AG04450 (cell line): Measurements from ENCODE around the gene TPSB2. TPM values are rescaled to one million over a fixed set of nuclear protein-coding genes. Genes with fewer than 3 reads are reported as not detected.
"Not testable (repeated sequence)": the region's sequence is repeated elsewhere in the genome, so short reads cannot be mapped to it uniquely, and the experiment has no call there.

ENCODE experiments used
- CTCF ChIA-PET: fragments of 300-600, 350-600 bp; formaldehyde crosslinking; extraction: SDS; loops from one replicate; lab custom pipeline; 2022; ENCODE audit warnings: antibody characterized with exemption, inconsistent platforms; lab: Charles Lee
- POLR2A ChIA-PET: fragments of 350-600 bp; formaldehyde crosslinking; extraction: SDS; loops from one replicate; lab custom pipeline; 2021; ENCODE audit warnings: antibody characterized with exemption, inconsistent platforms; lab: Yijun Ruan, JAX
- DNase-seq: peaks from one replicate; pipeline ENCODE4 v3.0.0-alpha.2; 2011; ENCODE audit warnings: low read depth, low spot score
- H3K27ac ChIP-seq: one replicate; pipeline ENCODE4 v1.5.1; 2012; ENCODE audit warnings: low read depth, low read length, control low read depth
- H3K27me3 ChIP-seq: one replicate; pipeline ENCODE4 v1.6.0; 2012; ENCODE audit warnings: low read length; ENCODE audit not compliant: control insufficient read depth, insufficient read depth
- H3K4me3 ChIP-seq: 2 replicates; pipeline ENCODE4 v1.5.1; 2011; ENCODE audit warnings: mild to moderate bottlenecking, low read depth, low read length, control low read depth
- H3K9me3 ChIP-seq: 2 replicates; pipeline ENCODE4 v1.5.1; 2012; ENCODE audit warnings: low read length; ENCODE audit not compliant: control insufficient read depth, insufficient read depth
- CTCF ChIP-seq: IDR thresholded peaks from 2 replicates; pipeline ENCODE4 v1.5.1; 2011; ENCODE audit warnings: low read depth, low read length, control low read depth, inconsistent platforms
- polyA plus RNA-seq: library from polyadenylated mRNA; depleted of rRNA; stranded (reverse); fragments of >200 nt; gene quantifications from 2 replicates; pipeline ENCODE4 v1.2.3, GENCODE V29; 2011

TPSB2 gene
- polyA plus RNA-seq, 1 experiment, result not detected

DNA sequence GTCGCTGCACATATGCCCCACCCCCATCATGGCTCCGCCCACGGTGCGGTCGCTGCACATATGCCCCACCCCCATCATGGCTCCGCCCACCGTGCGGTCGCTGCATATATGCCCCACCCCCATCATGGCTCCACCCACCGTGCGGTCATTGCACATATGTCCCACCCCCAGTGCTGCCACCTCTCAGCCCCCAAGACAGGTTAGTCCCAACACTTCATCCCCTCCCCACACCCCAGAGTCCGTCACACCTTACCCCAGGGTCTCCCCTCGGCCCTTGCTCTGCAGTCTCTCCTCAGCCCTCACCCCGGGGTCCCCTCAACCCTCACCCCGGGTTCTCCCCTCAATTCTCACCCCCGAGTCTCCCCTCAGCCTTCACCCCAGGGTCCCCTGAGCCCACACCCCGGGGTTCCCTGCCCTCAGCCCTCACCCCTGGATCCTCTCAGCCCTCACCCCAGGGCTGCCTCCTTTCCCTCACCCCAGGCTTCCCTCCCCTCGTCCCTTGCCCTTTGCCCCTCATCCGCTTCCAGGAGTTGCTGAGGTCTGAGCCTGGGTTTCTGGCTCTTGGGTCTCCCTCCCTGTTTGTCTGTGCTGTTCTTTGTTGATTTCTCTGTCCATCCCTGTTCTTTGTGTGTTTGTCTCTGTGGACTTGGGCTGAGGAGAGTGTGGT is 30.5 kb downstream of the TPSB2 start:
- no peak overlapping the region for H3K27ac ChIP-seq
- no peak overlapping the region for H3K4me3 ChIP-seq
- ChIA-PET CTCF (no interaction called here), POLR2A (no interaction called here)
- no peaks in the 10 kb centered on the region for H3K27me3 ChIP-seq
- no peak for TF ChIP-seq CTCF
- DNase-seq, result no peak
- peaks cover 34% of the 10 kb centered on the region; the same call in 1 of the 2 replicates for H3K9me3 ChIP-seq

GRCh38 chr16:1198671-1199346 is 31.2 kb downstream of the TPSB2 start:
- DNase-seq, POLR2A ChIA-PET: not testable (repeated sequence)

GRCh38 chr16:1198194-1198593 is 31.8 kb downstream of the TPSB2 start:
- TF ChIP-seq CTCF, result no peak
- Histone ChIP-seq H3K27ac (no peak overlapping the region), H3K4me3 (no peak overlapping the region), H3K27me3 (no peaks in the 10 kb centered on the region), H3K9me3 (peaks cover 34% of the 10 kb centered on the region; the same call in 1 of the 2 replicates)
- no peak for DNase-seq
- ChIA-PET POLR2A (no interaction called here), CTCF (no interaction called here)

More at GRCh38 chr16:1198671-1199346, 31.2 kb downstream of the TPSB2 start:
- H3K27me3 ChIP-seq, CTCF ChIA-PET, H3K4me3 ChIP-seq, H3K27ac ChIP-seq: not testable (repeated sequence)
- H3K9me3 ChIP-seq, result peaks cover 34% of the 10 kb centered on the region; the same call in 1 of the 2 replicates

GRCh38 chr16:1197237-1197866 is 32.6 kb downstream of the TPSB2 start:
- POLR2A ChIA-PET, result no interaction called here
- CTCF ChIA-PET, result no interaction called here
- DNase-seq, result no peak
- Histone ChIP-seq H3K27ac (no peak overlapping the region), H3K4me3 (no peak overlapping the region), H3K9me3 (peaks cover 34% of the 10 kb centered on the region; the same call in 1 of the 2 replicates), H3K27me3 (no peaks in the 10 kb centered on the region)
- TF ChIP-seq CTCF, result no peak

GRCh38 chr16:1196494-1196893 is 33.5 kb downstream of the TPSB2 start:
- POLR2A ChIA-PET, result no interaction called here
- peaks cover 27% of the 10 kb centered on the region; the same call in 1 of the 2 replicates for H3K9me3 ChIP-seq
- no peak overlapping the region for H3K4me3 ChIP-seq
- no peaks in the 10 kb centered on the region for H3K27me3 ChIP-seq
- no peak overlapping the region for H3K27ac ChIP-seq
- DNase-seq, result no peak
- CTCF ChIA-PET, result no interaction called here
- TF ChIP-seq CTCF, result no peak
